Neural progenitor cell (in vitro differentiated cells): ENCODE measurements around the gene C2orf68. TPM values are rescaled to one million over a fixed set of nuclear protein-coding genes. Genes with fewer than 3 reads are reported as not detected.
"Not testable (repeated sequence)": the region's sequence is repeated elsewhere in the genome, so short reads cannot be mapped to it uniquely, and the experiment has no call there.

Experiments
- DNase-seq: peaks from one replicate; pipeline ENCODE4 v3.0.0-alpha.2; 2016; ENCODE audit warnings: low spot score
- H2AFZ ChIP-seq: fragments of 200-600 bp; sonication (generic); replicated peaks from 2 replicates; pipeline ENCODE4 v1.6.1; 2016; ENCODE audit warnings: antibody characterized with exemption
- H3F3A ChIP-seq: fragments of 200-600 bp; sonication (generic); 2 replicates; pipeline ENCODE4 v1.6.1; 2016; ENCODE audit warnings: antibody characterized with exemption, low read depth
- H3K27ac ChIP-seq: fragments of 200-600 bp; sonication (generic); 2 replicates; pipeline ENCODE4 v1.5.1; 2016; ENCODE audit warnings: mild to moderate bottlenecking
- H3K27me3 ChIP-seq: fragments of 200-600 bp; sonication (generic); 2 replicates; pipeline ENCODE4 v1.6.1; 2016; ENCODE audit warnings: mild to moderate bottlenecking, moderate library complexity
- H3K36me3 ChIP-seq: fragments of 200-600 bp; sonication (generic); 2 replicates; pipeline ENCODE4 v1.5.1; 2016
- H3K4me1 ChIP-seq: fragments of 200-600 bp; sonication (generic); 2 replicates; pipeline ENCODE4 v1.6.1; 2016; ENCODE audit warnings: mixed run types
- H3K4me2 ChIP-seq: fragments of 200-600 bp; sonication (generic); 2 replicates; pipeline ENCODE4 v1.6.1; 2016
- H3K4me3 ChIP-seq: fragments of 200-600 bp; sonication (generic); 2 replicates; pipeline ENCODE4 v1.5.1; 2016
- H3K79me2 ChIP-seq: fragments of 200-600 bp; sonication (generic); 2 replicates; pipeline ENCODE4 v1.6.1; 2016; ENCODE audit warnings: low read depth
- H3K9ac ChIP-seq: fragments of 200-600 bp; sonication (generic); 2 replicates; pipeline ENCODE4 v1.6.1; 2016
- H3K9me3 ChIP-seq: fragments of 200-600 bp; sonication (generic); 2 replicates; pipeline ENCODE4 v1.5.1; 2016; ENCODE audit warnings: low read depth
- H4K20me1 ChIP-seq: fragments of 200-600 bp; sonication (generic); 2 replicates; pipeline ENCODE4 v1.6.1; 2016; ENCODE audit warnings: low read depth
- H3K27ac Mint-ChIP-seq: 3 replicates; pipeline ENCODE4 v1.8.0; 2021; ENCODE audit warnings: mixed read lengths
- H3K27me3 Mint-ChIP-seq: 2 replicates; pipeline ENCODE4 v1.8.0; 2022; ENCODE audit warnings: low read depth, mild to moderate bottlenecking, inconsistent platforms, moderate library complexity, mixed read lengths; ENCODE audit not compliant: insufficient read depth
- H3K36me3 Mint-ChIP-seq: 3 replicates; pipeline ENCODE4 v1.8.0; 2021; ENCODE audit warnings: mixed read lengths
- H3K4me1 Mint-ChIP-seq: 3 replicates; pipeline ENCODE4 v1.8.0; 2021; ENCODE audit warnings: mixed read lengths
- H3K4me3 Mint-ChIP-seq: 3 replicates; pipeline ENCODE4 v1.8.0; 2021; ENCODE audit warnings: mild to moderate bottlenecking, moderate library complexity, mixed read lengths
- H3K9me3 Mint-ChIP-seq: 3 replicates; pipeline ENCODE4 v1.8.0; 2020; ENCODE audit warnings: mixed read lengths
- EZH2 ChIP-seq: fragments of 200-600 bp; sonication (generic); IDR thresholded peaks from 2 replicates; pipeline ENCODE4 v1.6.1; 2017; ENCODE audit warnings: antibody characterized with exemption, mild to moderate bottlenecking, moderate library complexity
- EZH2phosphoT487 ChIP-seq: fragments of 200-600 bp; sonication (generic); IDR thresholded peaks from 2 replicates; pipeline ENCODE4 v1.6.1; 2017; ENCODE audit warnings: antibody characterized with exemption
- total RNA-seq: library from RNA; depleted of rRNA; stranded (reverse); fragments of >200 nt; gene quantifications from 2 replicates; pipeline ENCODE4 v1.2.3, GENCODE V29; 2015; ENCODE audit warnings: low replicate concordance
- TF ChIP-seq, protein P1 (sequence below): fragments of 200-600 bp; sonication (generic); IDR thresholded peaks from 2 replicates; pipeline ENCODE4 v1.5.1; 2017; ENCODE audit warnings: antibody characterized with exemption, mild to moderate bottlenecking

C2orf68 gene
- total RNA-seq, 1 donor from 2014 or later: 31.1 TPM

DNA sequence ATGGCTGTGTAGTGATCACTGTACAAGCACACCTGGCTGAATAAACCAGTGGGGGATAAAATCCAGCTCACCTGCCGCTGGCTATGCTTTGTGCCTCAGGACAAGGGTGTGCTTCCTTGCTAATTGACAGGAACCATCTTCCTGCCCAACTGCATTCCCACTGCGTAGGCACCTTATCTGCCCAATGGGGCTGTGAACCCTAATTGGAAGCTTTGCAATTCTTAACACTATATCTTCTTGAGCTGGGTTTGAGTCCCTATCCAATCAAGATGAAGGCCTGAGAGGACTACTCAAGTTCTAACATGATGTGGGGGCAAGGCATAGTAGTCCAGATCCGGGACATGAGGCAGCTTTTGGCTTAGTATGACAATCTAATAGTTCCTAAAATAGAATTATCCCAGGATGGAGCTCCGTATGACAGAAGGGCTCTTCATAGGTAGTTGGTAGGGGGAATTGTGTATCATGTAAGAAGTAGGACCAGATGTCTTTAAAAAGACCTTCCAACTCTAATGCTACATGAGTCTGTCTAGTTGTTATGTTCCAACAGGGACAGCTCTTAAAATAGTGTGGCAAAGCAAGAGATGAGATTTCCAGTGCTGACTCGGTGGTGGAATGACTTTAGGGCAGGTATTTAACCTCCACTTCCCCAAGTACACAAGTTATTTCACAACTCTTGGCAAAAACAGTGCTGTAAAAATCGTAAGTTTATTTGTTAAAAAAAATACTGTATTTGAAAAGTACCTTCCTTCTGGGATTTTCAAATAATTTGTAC lies 7.1 kb downstream of the C2orf68 start:
- TF ChIP-seq, protein P1, sequence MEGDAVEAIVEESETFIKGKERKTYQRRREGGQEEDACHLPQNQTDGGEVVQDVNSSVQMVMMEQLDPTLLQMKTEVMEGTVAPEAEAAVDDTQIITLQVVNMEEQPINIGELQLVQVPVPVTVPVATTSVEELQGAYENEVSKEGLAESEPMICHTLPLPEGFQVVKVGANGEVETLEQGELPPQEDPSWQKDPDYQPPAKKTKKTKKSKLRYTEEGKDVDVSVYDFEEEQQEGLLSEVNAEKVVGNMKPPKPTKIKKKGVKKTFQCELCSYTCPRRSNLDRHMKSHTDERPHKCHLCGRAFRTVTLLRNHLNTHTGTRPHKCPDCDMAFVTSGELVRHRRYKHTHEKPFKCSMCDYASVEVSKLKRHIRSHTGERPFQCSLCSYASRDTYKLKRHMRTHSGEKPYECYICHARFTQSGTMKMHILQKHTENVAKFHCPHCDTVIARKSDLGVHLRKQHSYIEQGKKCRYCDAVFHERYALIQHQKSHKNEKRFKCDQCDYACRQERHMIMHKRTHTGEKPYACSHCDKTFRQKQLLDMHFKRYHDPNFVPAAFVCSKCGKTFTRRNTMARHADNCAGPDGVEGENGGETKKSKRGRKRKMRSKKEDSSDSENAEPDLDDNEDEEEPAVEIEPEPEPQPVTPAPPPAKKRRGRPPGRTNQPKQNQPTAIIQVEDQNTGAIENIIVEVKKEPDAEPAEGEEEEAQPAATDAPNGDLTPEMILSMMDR: no peak
- no peak for TF ChIP-seq EZH2phosphoT487
- TF ChIP-seq EZH2: no peak
- no peak overlapping the region for H3K27ac ChIP-seq
- H3K4me1 ChIP-seq: peaks cover 4% of the 10 kb centered on the region
- no peak overlapping the region for H3K9ac ChIP-seq
- H3K27me3 ChIP-seq: no peaks in the 10 kb centered on the region
- peaks cover 27% of the 10 kb centered on the region for H4K20me1 ChIP-seq
- Mint-ChIP-seq H3K27ac (no peak overlapping the region), H3K4me1 (peaks cover 32% of the 10 kb centered on the region), H3K27me3 (peaks cover 6% of the 10 kb centered on the region), H3K36me3 (peaks cover 24% of the 10 kb centered on the region), H3K4me3 (peak overlapping the region; percentile 63), H3K9me3 (no peaks in the 10 kb centered on the region)
- DNase-seq: no peak
- H3K4me2 ChIP-seq: no peak overlapping the region
- no peak overlapping the region for H3K4me3 ChIP-seq
- no peaks in the 10 kb centered on the region for H3K36me3 ChIP-seq
- no peaks in the 10 kb centered on the region for H3K9me3 ChIP-seq
- H3K79me2 ChIP-seq: peaks cover 16% of the 10 kb centered on the region
- H2AFZ ChIP-seq: no peak overlapping the region
- H3F3A ChIP-seq: peaks cover 31% of the 10 kb centered on the region

DNA sequence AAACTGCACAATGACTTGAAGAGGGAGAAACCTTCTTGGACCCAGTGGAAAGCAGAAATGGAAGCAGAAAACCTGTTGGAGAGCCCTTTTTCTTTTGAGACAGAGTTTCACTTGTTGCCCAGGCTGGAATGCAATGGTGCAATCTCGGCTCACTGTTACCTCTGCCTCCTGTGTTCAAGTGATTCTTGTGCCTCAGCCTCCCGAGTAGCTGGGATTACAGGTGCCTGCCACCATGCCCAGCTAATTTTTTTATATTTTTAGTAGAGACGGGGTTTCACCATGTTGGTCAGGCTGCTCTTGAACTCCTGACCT lies 7.8 kb downstream of the C2orf68 start:
- Histone ChIP-seq H3K4me3 (peak overlapping the region; percentile 89), H3K4me2 (peak overlapping the region; percentile 99), H4K20me1 (peaks cover 27% of the 10 kb centered on the region), H3K79me2 (peaks cover 16% of the 10 kb centered on the region), H3F3A (peaks cover 31% of the 10 kb centered on the region)
- H3K9me3 ChIP-seq, DNase-seq, H3K9ac ChIP-seq, H2AFZ ChIP-seq, H3K27me3 ChIP-seq, H3K27me3 Mint-ChIP-seq, H3K27ac ChIP-seq, H3K4me1 ChIP-seq, H3K9me3 Mint-ChIP-seq, H3K36me3 ChIP-seq: not testable (repeated sequence)
- peak overlapping the region; percentile 66 for H3K27ac Mint-ChIP-seq
- peaks cover 28% of the 10 kb centered on the region for H3K4me1 Mint-ChIP-seq
- H3K36me3 Mint-ChIP-seq: peaks cover 20% of the 10 kb centered on the region
- peak overlapping the region; percentile 88 for H3K4me3 Mint-ChIP-seq

DNA sequence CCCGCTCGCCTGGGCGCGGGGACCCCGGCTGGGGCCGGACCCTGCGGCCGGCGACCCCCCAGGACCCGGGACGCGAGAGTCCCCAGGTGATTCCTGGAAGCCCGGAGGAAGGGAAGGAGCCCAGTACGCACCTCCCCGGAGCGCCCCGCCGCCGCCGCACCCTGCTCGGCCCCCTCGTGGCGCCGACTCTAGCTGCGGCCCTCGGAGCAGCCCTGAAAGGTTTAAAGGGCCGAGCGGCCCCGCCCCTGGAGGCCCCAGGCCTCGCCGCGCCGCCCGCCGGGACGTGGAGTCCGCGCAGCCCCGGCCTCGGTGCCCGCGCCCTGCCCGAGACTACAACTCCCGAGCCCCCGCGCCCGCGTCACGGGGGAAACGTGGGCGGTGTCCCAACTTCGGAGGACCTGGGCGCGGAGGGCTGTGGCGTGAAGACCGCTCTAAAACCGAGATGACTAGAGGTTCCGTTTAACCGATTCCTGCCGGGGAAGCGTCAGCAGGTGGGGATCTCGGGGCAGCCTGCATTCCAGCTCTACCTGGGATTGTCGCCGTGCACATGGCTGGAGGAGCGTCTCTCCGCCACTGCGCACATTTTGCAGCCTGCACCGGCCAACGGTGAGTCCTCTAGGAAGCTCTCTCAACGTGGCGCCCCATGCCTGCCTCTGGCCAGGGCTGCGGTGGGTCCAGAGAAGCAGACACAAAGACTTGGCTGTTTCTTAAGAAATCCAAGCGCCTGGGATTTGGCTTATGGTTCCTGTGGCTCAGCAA lies 9.2 kb downstream of the C2orf68 start, which contains the start of gene TMEM150A:
TMEM150A (minus strand) TSS at position 223 of the 759 bp plus-strand sequence. CDS start 750 bp downstream, outside the sequence.
- Histone ChIP-seq H3F3A (peaks cover 24% of the 10 kb centered on the region), H3K27me3 (no peaks in the 10 kb centered on the region), H4K20me1 (peaks cover 22% of the 10 kb centered on the region), H3K36me3 (no peaks in the 10 kb centered on the region), H3K4me1 (peaks cover 4% of the 10 kb centered on the region), H3K9ac (peak within 1 kb of the TSS; percentile 50), H3K79me2 (peaks cover 16% of the 10 kb centered on the region), H2AFZ (peak within 1 kb of the TSS; percentile 83), H3K9me3 (no peaks in the 10 kb centered on the region), H3K4me3 (peak within 1 kb of the TSS; percentile 89), H3K27ac (peak within 1 kb of the TSS; percentile 31), H3K4me2 (peak within 1 kb of the TSS; percentile 99)
- Mint-ChIP-seq H3K4me1 (peaks cover 25% of the 10 kb centered on the region), H3K27me3 (peaks cover 7% of the 10 kb centered on the region), H3K4me3 (peak within 1 kb of the TSS; percentile 89), H3K9me3 (no peaks in the 10 kb centered on the region), H3K36me3 (peaks cover 10% of the 10 kb centered on the region), H3K27ac (peak within 1 kb of the TSS; percentile 46)
- peak; percentile 96 for DNase-seq
- TF ChIP-seq EZH2phosphoT487: no peak
- TF ChIP-seq, protein P1: peak; percentile 45
